NT2/D1 (cell line): ENCODE results near the gene SPRED1.

ENCODE experiments used
- SUZ12 ChIP-seq: IDR thresholded peaks from 2 replicates; pipeline ENCODE4 v1.6.1; 2011; ENCODE audit not compliant: insufficient read length, insufficient read depth; ENCODE audit errors: extremely low read depth
- YY1 ChIP-seq: IDR thresholded peaks from 2 replicates; pipeline ENCODE4 v1.6.1; 2011; ENCODE audit not compliant: insufficient read length, insufficient read depth

DNA sequence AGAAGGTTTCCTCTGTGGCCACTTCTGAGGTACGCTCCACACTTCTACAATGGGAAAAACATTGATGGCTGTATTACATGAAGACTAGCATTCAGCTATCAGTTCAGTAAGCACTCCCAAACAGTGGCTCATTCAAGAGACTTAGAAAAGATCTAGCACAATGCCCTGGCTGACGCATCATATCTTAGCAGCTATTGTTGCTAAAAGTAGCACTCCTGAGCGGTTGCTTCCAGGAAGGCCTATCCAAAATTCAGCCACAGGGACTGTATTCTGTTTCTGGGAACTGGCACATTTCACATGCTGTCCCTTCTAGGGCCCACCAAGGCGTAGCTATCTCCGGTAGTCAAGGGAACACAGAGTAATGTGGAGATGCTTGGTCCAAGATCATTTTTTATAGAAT, 21.2 kb upstream of the SPRED1 start:
- TF ChIP-seq YY1 (no peak), SUZ12 (no peak)
